SK-N-SH (cell line): ENCODE results near the gene C4orf33.

Experiments
- EP300 ChIP-seq, 2 experiments: IDR thresholded peaks; 2 replicates each; pipeline versions ENCODE4 v1.4.0 to v1.6.1; 2012; ENCODE audit warnings: borderline replicate concordance in 1 of 2, low read depth in 1 of 2, low read length in 1 of 2
- FOSL2 ChIP-seq: IDR thresholded peaks from 2 replicates; pipeline ENCODE4 v1.4.0; 2012; ENCODE audit warnings: low read depth, mild to moderate bottlenecking, moderate library complexity, borderline replicate concordance
- JUND ChIP-seq: IDR thresholded peaks from 2 replicates; pipeline ENCODE4 v1.4.0; 2012
- POLR2AphosphoS5 ChIP-seq: IDR thresholded peaks from 2 replicates; pipeline ENCODE4 v1.6.1; 2012; ENCODE audit warnings: low read depth, low read length
- RAD21 ChIP-seq: IDR thresholded peaks from 2 replicates; pipeline ENCODE4 v1.6.1; 2012; ENCODE audit warnings: mild to moderate bottlenecking, low read length
- USF1 ChIP-seq: IDR thresholded peaks from 2 replicates; pipeline ENCODE4 v1.4.0; 2012; ENCODE audit warnings: low read depth, borderline replicate concordance
- TF ChIP-seq, protein P1 (sequence below): fragments of 200-600 bp; sonication (generic); IDR thresholded peaks from 2 replicates; pipeline ENCODE4 v1.6.1; 2017; ENCODE audit warnings: antibody characterized with exemption, mild to moderate bottlenecking, moderate library complexity
- TF ChIP-seq, protein P2 (sequence below): IDR thresholded peaks from 2 replicates; pipeline ENCODE4 v1.6.1; 2012; ENCODE audit warnings: mild to moderate bottlenecking, low read depth, low read length, moderate library complexity
- TF ChIP-seq, protein P3 (sequence below): fragments of 150-350 bp; IDR thresholded peaks from 2 replicates; pipeline ENCODE4 v1.6.1; 2017; ENCODE audit warnings: antibody characterized with exemption, low read length, low read depth, borderline replicate concordance

GRCh38 chr4:129162450-129162849 is 66.5 kb downstream of the C4orf33 start:
- TF ChIP-seq, protein P1, sequence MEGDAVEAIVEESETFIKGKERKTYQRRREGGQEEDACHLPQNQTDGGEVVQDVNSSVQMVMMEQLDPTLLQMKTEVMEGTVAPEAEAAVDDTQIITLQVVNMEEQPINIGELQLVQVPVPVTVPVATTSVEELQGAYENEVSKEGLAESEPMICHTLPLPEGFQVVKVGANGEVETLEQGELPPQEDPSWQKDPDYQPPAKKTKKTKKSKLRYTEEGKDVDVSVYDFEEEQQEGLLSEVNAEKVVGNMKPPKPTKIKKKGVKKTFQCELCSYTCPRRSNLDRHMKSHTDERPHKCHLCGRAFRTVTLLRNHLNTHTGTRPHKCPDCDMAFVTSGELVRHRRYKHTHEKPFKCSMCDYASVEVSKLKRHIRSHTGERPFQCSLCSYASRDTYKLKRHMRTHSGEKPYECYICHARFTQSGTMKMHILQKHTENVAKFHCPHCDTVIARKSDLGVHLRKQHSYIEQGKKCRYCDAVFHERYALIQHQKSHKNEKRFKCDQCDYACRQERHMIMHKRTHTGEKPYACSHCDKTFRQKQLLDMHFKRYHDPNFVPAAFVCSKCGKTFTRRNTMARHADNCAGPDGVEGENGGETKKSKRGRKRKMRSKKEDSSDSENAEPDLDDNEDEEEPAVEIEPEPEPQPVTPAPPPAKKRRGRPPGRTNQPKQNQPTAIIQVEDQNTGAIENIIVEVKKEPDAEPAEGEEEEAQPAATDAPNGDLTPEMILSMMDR, result no peak
- TF ChIP-seq POLR2AphosphoS5 (no peak), JUND (no peak), FOSL2 (no peak), USF1 (no peak), RAD21 (no peak), EP300 (IDR thresholded peaks at IDR 0.05; ENCODE audit: borderline replicate concordance in 1 of 2, low read depth in 1 of 2, low read length in 1 of 2) (no peak)
- TF ChIP-seq, protein P2, sequence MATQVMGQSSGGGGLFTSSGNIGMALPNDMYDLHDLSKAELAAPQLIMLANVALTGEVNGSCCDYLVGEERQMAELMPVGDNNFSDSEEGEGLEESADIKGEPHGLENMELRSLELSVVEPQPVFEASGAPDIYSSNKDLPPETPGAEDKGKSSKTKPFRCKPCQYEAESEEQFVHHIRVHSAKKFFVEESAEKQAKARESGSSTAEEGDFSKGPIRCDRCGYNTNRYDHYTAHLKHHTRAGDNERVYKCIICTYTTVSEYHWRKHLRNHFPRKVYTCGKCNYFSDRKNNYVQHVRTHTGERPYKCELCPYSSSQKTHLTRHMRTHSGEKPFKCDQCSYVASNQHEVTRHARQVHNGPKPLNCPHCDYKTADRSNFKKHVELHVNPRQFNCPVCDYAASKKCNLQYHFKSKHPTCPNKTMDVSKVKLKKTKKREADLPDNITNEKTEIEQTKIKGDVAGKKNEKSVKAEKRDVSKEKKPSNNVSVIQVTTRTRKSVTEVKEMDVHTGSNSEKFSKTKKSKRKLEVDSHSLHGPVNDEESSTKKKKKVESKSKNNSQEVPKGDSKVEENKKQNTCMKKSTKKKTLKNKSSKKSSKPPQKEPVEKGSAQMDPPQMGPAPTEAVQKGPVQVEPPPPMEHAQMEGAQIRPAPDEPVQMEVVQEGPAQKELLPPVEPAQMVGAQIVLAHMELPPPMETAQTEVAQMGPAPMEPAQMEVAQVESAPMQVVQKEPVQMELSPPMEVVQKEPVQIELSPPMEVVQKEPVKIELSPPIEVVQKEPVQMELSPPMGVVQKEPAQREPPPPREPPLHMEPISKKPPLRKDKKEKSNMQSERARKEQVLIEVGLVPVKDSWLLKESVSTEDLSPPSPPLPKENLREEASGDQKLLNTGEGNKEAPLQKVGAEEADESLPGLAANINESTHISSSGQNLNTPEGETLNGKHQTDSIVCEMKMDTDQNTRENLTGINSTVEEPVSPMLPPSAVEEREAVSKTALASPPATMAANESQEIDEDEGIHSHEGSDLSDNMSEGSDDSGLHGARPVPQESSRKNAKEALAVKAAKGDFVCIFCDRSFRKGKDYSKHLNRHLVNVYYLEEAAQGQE, result no peak
- TF ChIP-seq, protein P3, sequence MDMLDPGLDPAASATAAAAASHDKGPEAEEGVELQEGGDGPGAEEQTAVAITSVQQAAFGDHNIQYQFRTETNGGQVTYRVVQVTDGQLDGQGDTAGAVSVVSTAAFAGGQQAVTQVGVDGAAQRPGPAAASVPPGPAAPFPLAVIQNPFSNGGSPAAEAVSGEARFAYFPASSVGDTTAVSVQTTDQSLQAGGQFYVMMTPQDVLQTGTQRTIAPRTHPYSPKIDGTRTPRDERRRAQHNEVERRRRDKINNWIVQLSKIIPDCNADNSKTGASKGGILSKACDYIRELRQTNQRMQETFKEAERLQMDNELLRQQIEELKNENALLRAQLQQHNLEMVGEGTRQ, result no peak
